G401.6 (cell line): Measurements from ENCODE around the gene C1S.

Experiments used
- FAIRE-seq: peaks from 2 replicates; lab custom pipeline; 2012; peaks lifted over from hg19 to GRCh38; lab: Jason Lieb, UNC

Gene C1S

GRCh38 chr12:7076493-7076892 is 16.0 kb downstream of the C1S start:
- no peak for FAIRE-seq

DNA sequence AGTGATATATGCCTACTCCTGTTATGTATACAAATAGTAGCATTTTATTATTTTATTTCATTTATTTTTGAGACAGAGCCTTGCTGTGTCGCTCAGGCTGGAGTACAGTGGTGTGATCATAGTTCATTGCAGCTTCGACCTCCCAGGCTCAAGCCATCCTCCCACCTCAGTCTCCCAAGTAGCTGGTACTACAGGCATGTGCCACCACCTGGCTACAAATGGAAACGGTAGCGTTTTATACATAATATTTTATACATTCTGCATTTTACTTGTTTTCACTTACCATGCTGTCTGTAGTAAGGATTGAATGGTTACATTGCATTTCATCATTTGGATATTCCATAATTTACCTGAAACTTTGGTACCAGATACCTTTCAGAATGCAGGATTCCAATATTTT is 17.6 kb downstream of the C1S start:
- FAIRE-seq: no peak

- no peak for FAIRE-seq
Measured at GRCh38 chr12:7079826-7080125, 19.3 kb downstream of the C1S start.

DNA sequence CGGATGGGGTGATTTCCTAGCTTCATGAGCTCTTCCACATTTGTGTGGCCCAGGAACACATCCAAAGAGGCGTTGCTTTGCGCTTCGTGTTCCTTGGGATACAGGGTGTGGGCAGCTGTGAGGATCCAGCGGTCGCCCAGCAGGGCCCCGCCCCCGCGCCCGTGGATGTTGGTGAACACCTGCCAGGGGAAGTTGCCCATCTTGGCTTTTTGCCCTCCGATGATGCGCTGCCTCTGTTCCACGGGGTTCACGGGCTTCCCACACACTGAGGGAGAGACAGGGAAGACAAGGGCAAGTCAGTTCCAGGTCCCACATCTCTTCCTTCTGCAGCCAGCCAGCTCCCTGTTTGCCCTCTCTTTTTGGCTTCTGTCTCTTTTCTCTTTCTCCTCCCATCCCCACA is 20.5 kb downstream of the C1S start:
- no peak for FAIRE-seq

- FAIRE-seq: no peak
Measured at GRCh38 chr12:7083125-7083524, 22.6 kb downstream of the C1S start.

DNA sequence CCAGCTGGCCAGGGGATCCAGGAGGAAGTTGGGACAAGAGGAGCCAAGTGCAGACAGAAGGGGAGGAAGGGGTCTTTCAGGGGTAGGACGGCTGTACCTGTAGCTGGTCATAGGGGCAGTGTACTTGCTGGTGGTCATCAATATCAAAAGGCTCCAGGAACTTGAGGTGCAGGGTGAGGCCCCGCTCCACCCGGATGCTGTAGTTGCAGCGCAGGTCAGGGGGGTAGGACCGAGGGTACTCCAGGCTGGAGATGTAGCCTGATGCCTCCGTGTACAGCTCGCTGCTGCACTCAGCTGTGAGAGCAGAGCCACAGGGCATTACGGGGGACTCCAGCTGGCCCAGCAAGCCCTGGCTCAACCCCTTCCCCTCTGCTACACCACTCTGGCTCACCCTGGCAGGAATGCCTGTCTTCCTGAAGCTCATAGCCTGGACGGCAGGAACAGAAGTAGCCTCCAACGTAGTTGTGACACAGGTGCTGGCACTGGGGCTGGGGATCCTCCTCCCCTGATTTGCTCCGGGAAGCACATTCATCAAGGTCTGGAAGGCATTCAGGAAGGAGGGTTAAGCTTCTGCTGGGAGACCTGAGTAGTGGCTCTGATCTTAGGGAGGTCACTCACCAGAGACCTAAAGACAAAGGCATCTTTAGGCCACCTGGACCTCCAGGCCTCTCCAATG is 28.8 kb downstream of the C1S start:
- no peak for FAIRE-seq

DNA sequence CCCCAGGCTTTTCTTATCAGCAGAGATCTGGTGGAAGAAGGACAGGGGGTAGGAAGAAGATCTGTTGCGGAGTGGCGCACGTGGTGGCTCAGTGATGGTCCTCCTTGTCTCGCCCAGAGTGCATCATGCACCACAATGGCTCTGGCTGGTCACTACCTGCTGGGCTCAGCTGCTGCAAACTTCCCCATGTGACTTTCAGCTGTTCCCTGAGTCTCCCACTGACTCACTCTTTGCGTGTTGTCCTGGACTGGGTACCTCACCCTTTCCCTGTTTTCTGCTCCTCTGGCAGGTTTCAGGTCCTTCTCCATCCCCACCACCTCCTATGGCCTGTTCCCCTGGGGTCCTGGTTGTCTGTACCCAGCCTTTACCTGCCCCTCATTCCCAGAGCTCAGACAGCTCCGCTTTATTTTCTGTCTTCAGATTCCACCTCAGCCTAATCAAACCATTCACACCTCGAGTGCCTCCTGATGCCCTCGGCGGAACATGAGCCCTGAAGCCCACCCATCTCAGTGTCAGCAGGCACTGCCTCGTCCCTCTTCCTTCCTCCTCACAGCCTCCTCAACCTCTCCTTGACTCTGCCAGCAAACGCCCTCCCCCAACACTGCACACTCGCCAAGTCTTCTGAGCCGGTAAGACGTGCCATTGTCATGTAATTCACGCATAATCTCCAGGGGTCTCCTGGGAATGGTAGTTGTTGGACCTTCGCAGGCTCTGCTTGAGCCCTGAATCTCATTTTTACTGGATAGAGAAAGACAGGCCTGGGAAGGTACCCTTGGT is 29.9 kb downstream of the C1S start:
- no peak for FAIRE-seq

GRCh38 chr12:7091171-7091570 is 30.7 kb downstream of the C1S start:
- FAIRE-seq: no peak

GRCh38 chr12:7091660-7092228 is 31.2 kb downstream of the C1S start:
- FAIRE-seq: no peak

DNA sequence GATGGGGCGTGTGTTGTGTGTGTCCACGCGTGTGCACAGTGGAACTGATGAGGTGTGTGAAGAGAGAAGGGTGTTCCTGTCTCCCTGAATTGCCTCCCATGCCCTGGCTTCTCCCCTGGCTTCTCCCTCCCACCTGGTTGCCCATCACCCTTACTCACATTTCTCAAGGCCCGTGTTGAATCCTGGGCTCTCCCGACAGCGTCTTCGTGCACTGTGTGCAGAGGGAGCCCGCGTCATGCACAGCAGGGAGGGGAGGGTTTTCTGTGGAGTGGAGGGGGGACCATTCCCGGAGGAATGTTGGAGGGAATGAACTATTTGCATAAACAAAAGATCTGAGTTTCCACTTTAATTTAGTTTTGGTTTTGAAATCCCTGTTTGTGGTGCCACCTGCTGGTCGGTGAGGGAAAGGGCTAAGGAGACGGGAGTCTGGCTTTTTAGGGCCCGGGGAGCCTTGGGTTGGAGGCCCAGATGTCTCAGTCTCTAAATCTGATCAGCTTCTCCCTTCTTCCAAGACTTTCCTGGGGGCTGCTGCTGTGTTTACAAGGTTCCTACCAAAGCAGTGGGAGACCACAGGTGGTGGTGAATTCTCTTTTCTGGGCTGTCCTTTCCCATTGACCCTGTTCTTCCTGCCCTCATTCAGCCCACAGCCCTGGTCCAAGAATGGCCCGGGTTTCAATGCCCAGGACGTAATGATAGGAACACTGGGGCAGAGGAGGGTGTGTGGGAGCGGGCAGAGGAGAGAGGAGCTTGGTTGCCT is 31.9 kb downstream of the C1S start, which contains the start of gene C1R:
Gene C1R (minus strand): TSS at position 217 of the 757 bp plus-strand sequence. CDS start 57 bp downstream, at position 160.
- peak; percentile 85 for FAIRE-seq

DNA sequence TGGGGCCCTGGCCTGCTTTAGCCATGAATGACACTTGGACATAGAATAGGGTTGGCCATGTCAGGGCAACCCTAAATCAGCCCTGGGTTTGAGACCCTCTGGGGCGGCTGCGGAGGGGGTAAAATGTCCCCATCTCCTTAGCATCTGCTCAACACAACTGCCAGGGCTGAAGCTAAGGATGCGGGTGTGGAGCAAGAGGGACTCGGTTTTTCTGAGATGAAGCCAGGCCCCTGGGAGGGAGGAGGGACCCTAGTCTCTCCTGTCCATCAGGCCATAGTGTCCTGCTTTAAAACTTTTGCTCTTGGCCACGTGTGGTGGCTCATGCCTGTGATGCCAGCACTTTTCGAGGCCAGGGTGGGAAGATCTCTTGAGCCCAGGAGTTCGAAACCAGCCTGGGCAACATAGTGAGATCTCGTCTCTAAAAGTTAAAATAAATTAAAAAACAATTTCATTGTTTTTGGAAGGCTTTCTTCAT is 32.5 kb downstream of the C1S start:
- FAIRE-seq: no peak

- no peak for FAIRE-seq
Measured at GRCh38 chr12:7093486-7093885, 33.0 kb downstream of the C1S start.

GRCh38 chr12:7093892-7094291 is 33.4 kb downstream of the C1S start:
- FAIRE-seq: no peak

- no peak for FAIRE-seq
Measured at GRCh38 chr12:7096006-7096932, 35.8 kb downstream of the C1S start.

GRCh38 chr12:7096979-7097378 is 36.5 kb downstream of the C1S start:
- no peak for FAIRE-seq

DNA sequence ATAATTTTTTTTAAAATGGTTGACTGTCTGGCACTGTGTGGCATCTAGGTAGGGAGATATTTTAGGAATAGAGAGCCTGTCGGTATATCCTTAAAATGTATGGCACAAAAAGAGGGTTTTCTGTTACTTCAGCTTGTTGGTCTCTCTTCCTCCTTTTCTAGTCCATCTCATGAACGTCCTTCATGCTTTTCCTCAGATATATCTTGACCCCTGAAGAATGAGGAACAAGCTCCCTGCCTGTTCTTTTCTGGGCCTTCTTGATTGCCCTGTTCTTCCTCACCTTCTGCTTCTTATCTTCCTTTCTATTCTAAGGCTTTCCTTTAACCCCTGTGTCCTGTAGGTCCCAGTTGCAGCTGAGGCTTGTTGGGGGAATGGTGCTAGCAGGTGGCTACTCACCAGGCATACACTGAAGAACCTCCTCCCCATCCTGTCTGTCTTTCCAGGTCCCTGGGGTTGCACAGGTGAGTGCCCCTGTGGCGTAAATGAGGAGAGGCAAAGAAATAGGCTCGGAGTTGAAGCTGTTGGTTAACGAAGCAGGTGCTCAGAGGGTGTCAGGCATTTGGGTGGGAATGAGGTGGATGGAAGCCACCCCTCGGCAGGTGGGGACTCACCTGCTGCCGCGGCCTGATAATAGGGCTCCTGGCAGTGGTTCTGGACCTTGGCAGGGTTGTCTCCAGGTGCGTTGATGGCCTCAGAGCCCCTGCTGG is 38.9 kb downstream of the C1S start:
- no peak for FAIRE-seq

GRCh38 chr12:7100239-7100638 is 39.7 kb downstream of the C1S start:
- no peak for FAIRE-seq

DNA sequence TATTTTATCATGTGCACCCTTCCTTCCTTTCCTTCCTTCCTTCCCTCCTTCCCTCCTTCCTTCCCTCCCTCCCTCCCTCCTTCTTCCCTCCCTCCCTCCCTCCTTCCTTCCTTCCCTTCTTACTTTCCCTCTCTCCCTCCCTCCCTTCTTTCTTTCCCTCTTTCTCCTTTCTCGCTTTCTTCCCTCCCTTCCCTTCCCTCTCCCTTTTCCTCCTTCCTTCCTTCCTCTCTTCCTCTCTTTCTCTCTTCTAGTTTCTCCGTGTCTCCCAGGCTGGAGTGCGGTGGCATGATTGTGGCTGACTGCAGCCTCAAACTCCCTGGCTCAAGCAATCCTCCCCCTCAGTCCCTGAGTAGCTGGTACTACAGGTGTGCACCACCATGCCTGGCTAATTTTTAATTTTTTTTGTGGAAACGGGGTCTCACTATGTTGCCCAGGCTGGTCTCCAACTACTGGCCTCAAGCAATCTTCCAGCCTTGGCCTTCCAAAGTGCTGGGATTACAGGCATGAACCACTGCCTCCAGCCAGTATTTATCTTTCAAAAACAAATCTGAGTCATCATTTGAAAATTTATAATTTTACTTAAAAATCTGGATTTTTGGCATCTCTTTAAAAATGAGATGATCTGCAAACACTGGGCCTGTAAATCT is 40.7 kb downstream of the C1S start:
- no peak for FAIRE-seq

- no peak for FAIRE-seq
Measured at GRCh38 chr12:7101694-7102131, 41.2 kb downstream of the C1S start.

GRCh38 chr12:7102582-7102981 is 42.1 kb downstream of the C1S start:
- no peak for FAIRE-seq
